Measurements from ENCODE around the gene CHP1.
"Not testable (repeated sequence)": the region's sequence is repeated elsewhere in the genome, so short reads cannot be mapped to it uniquely, and the experiment has no call there.

CHP1 gene

DNA sequence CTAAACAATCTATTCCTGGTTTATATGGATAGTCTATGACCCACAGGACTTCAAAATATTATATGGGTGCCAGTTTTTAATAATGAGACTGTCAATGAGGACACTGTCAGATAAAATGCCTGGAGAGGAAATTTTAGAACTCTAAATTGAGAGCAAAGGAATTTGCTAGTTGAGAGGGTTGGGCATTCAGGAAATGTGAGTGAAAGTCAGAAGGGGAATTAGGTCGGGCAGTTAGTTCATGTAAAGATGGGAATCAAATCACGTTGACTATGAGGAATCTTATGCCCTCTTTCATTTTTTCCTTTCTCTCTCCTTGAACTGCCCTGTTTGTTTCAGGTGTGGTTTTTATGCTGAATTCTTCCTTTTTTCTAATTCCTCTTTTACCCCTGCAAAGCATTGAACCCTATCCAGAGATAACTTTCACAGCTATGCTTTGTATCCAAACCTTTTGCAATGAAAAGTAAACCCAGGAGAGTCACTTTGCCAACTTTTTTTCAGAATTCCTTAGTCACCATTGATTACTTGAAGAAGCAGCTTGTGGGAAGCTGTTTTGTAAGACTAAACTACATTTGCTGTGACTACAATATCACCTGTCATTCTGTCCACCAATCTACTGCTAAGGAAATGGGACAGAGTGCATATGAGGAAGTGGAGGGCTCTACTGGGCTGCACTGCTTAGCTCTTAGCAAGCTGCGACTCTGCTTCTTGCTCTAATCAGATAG is 27.8 kb downstream of the CHP1 start:
- DNase-seq, result no peak

GRCh38 chr15:41259546-41260189 is 28.6 kb downstream of the CHP1 start:
- no peak for DNase-seq

DNA sequence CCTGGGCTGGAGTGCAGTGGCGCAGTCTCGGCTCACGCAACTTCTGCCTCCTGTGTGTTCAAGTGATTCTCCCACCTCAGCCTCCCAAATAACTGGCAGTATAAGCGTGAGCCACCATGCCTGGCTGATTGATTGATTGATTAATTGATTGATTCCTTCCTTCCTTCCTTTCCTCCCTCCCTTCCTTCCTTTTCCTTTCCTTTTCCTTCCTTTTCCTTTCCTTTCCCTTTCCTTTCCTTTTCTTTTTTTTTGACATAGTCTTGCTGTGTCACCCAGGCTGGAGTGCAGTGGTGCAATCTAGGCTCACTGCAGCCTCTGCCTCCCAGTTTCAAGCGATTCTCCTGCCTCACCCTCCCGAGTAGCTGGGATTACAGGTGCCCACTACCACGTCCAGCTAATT is 29.9 kb downstream of the CHP1 start:
- not testable (repeated sequence) for DNase-seq

DNA sequence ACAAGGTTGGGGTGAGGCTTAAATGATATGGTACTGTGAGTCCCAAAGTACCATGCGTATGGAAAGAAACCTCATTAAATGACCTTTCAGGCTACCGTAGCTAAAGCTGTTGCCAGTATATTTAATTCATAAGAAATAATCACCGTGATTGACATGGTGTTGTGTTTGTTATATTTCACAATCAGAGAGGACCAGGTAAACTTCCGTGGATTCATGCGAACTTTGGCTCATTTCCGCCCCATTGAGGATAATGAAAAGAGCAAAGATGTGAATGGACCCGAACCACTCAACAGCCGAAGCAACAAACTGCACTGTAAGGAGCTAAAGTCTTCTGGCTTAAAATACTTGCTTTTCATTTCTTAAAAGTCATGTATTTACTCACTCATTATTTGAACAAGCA is 31.5 kb downstream of the CHP1 start:
- no peak for DNase-seq

DNA sequence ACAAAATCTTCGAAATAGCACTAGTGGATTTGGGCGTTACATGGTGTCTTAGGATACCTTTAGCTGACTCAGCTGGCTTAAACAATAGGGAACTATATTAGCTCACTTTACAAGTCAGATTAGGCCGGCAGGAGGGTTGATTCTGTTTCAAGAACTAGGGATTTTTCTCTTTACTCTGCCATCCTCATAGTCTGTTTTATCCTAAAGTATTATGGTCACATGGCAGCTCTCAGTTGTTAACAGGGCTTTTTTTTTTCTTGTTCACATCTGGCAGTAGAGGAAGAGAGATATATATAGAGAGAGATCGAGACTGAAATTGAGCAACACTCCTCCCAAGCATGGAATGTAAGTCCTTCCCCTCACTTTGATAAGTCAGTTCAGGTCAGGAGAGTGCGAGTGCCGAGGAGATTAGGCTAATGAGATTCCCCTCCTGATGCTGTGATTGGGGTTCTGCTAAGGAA is 32.9 kb downstream of the CHP1 start:
- DNase-seq, result no peak

DNA sequence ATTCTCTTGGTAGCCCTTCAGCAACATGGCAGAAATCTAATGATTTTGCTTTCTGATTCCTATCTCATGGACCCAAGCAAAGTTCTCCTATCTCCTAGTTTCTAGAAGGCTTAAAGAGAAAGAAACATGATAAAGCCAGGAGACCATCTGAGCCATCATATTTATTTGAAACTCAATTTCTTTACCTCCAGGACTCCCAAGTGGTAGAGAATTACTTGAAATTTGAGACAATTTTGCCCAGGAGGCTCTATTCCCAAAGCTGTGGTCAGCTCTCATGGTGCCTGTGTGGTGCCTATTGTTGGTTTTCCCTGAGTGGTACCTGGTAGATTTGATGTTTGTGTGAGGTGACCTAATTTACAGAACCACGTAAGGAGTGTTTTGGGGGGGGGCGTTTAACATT is 38.8 kb downstream of the CHP1 start:
- DNase-seq, result no peak

DNA sequence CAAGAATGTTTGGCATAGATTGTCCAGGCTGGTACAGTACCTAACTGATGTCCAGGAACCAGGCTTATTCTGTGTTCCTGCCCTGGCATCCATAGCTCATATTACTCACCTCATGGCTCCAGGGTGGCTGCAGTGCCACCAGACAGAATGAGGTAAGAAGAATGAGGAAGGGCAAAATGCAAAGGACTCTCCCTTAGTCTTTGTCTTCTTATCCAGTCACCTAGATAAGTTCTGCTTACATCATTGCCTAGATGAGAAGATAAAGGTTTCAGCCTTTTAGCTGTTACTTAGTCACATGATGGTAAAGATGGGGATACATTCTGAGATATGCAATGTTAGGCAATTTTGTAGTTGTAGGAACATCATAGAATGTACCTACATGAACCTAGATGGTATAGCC is 45.8 kb downstream of the CHP1 start:
- no peak for DNase-seq

GRCh38 chr15:41278319-41278718 is 47.3 kb downstream of the CHP1 start:
- DNase-seq, result no peak

DNA sequence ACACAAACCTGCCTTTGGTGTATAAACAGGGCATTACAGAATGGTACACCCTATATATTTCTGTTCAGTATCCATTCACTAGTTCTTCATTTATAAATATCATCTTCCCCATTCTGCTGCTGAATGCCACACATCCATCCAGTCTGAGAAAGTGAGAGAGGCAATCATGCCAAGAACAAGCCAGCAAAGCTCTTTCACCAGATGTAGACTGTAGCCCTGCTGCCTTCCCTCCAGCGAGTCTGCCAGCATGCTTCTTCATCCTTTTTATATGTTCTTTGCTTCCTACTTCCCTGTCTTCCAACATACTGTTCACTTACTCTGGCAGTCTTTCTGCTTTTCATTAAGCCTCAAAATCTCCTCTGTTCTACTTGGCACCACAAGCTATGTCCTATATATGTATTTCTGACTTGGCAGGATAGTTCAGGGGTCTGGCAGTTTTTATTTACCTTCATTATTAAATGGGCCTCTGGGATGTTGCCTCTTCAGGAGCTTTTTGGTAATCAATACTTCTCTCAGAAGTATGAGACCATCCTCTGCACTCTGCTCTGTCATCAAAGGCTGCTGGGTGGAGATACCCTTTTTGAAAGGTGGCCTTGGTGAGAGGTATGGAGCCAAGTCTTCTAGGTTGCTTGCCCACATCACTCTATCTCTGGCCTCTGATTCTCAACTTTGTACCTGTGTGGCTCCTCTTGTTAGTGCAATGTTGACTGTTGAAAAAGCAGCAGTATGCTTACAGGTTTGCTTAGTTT is 48.6 kb downstream of the CHP1 start:
- DNase-seq, result no peak

GRCh38 chr15:41281236-41281635 is 50.2 kb downstream of the CHP1 start:
- no peak for DNase-seq

DNA sequence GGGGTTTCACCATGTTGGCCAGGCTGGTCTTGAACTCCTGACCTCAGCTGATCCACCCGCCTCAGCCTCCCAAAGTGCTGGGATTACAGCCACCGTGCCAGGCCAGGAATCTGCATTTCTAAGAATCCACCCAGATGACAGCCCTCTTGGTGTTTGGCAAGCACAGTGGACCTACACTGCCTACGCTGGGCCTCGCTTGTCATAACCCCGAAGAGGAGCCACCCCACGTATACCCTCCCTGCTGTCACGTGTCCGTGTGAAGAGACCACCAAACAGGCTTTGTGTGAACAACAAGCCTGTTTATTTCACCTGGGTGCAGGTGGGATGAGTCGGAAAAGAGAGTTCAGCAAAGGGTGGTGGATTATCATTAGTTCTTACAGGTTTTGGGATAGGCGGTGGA is 51.4 kb downstream of the CHP1 start:
- not testable (repeated sequence) for DNase-seq

DNA sequence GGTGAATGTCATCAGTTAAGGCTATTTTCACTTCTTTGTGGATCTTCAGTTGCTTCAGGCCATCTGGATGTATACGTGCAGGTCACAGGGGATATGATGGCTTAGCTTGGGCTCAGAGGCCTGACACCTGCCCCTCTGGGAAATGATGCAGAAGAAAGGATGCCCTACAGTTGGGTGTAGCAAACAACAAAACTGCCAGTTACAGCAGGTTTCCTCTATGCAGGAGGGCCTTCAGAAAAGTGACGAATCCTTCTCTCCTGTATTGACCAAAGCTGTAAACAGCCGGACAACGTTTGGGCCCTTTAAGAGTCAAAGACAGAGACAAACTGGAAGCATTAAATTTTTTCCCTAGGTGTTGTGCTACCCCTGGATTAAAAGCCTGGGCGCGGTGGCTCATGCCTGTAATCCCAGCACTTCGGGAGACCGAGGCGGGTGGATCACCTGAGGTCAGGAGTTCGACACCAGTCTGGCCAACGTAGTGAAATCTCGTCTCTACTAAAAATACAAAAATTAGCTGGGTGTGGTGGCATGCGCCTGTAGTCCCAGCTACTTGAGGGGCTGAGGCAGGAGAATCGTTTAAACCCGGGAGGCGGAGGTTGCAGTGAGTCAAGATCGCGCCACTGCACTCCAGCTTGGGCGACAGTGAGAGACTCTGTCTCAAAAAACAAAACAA is 52.0 kb downstream of the CHP1 start:
- not testable (repeated sequence) for DNase-seq

DNA sequence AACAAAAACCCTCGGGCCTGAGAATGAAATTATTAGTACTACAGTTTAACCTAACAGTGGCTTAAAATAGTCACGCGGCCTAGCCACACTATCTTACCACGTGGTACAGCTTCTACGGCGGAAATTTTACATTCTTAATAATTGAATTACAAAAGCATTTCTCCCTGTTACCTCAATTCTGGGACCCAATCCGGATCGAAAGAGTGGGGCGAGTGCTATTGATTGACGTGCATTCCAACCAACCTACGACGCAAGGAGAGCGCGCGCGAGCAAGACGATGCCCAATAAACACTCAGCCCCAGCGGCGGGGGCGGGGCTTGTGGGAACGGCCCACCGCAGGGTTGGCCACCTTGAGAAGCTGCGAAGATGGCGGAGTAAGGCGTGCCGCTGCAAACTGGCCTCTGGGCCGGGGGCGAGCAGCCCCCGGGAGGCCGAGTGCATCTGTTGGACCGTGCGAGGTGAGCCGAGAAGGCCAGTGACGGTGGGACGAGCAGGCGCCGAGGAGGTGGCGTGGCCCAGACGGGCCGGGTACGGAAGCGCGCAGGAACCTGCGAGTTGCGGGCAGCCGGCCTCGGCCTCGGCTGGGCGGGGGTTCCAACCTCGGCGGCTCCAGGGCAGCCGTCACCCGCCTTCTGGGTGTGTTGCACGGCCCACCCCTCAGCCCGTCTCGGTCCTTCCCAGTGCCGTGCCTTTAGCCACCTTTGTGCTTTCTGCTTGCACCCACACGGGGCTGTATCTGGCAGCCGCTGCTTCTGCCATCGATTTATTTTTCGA is 52.8 kb downstream of the CHP1 start:
- DNase-seq, result peak; percentile 98

DNA sequence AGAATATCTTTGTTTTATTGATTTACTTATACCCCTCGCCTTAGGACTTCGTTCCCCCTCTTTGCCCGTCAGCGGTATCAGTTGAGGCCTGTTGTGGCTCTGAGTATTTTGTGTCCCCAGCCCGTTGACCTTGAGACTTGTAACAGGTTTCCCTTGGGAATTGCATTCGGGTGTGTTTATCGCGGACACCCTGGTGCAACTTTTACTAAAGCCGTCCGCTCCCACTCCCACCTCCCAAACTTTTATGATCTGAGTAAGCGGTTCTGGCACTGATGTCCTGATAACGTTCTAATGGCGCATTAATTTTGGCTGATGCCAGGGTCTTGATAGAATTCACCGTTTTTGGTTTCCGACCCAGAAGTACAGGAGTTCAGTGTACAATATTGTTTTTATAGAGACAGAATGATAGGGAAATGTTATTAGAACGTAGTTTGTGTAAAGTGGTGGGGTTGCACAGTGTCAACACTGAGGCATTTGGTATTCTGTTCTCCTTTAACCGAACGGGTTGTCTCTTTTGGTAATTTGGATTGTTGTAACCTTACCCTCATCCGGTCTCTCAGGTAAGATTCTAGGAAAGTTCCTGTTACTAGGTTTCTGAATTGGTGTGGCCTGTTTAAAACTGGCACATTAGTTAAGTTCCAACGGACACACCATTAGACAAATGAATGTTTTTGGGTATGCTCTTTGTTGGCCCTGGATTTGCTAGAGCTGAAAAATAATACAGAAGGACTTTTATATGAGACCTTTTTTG is 53.5 kb downstream of the CHP1 start:
- no peak for DNase-seq

- DNase-seq, result no peak
These were observed 54.2 kb downstream of the CHP1 start for GRCh38 chr15:41285285-41285684.

DNA sequence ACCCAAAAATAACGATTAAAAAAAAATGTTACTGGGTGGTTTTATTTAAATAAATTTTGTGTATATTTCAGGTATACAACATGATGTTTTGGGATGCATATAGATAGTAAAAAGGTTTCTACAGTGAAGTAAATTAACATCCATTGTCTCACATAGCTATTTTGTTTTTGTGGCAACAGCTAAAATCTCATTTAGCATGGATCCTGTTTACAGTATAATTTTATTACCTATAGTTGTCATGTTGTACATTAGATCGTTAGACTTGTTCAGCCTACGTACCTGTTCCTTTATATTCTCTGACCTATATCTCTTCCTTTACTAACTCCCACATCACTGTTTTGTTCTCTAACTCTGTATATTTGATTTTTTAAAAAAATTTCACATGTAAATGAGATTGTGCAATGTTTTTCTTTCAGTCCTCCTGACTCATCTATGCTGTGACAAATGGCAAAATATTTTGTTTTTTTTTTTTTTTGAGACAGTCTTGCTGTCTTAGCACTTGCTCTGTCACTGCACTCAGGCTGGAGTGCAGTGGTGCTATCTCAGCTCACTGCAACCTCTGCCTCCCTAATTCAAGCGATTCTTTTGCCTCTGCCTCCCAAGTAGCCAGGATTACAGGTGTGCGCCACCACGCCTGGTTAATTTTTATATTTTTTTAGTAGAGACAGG is 55.7 kb downstream of the CHP1 start:
- DNase-seq, result no peak

GRCh38 chr15:41288464-41288863 is 57.4 kb downstream of the CHP1 start:
- no peak for DNase-seq

DNA sequence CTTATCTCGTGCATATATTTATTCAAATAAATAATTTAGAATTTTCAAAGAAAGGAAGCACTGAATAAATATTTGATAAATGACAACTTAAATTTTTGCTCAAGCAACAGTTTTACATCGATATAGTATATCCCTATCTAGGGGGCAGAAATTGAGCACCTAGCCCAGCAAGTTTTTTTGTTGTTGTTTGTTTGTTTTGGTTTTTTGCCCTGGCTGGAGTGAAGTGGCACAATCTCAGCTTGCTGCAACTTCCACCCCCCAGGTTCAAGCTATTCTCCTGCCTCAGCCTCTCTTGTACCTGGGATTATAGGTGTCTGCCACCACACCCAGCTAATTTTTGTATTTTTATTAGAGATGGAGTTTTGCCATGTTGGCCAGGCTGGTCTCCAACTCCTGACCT is 58.9 kb downstream of the CHP1 start:
- DNase-seq, result no peak

DNA sequence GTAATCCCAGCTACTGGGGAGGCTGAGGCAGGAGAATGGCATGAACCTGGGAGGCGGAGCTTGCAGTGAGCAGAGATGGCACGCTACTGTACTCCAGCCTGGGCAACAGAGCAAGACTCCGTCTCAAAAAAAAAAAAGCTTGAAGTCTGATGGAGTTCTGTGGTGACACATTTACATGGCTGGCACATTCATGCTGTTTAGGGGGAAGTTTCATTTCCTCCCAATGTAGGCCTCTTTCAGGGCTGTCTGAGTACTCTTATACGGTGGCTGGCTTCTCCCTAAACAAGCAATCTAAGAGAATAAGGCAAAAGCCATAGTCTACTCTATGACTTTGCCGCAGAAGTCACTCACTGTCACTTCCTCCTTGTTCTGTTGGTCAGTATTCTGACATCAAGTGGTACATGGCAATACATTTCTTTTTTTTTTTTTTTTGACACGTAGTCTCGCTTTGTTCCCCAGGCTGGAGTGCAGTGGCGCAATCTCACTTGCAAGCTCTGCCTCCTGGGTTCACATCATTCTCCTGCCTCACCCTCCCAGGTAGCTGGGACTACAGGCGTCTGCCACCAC is 60.1 kb downstream of the CHP1 start:
- DNase-seq, result no peak

- DNase-seq, result no peak
These were observed 61.5 kb downstream of the CHP1 start for GRCh38 chr15:41292521-41292920.

DNA sequence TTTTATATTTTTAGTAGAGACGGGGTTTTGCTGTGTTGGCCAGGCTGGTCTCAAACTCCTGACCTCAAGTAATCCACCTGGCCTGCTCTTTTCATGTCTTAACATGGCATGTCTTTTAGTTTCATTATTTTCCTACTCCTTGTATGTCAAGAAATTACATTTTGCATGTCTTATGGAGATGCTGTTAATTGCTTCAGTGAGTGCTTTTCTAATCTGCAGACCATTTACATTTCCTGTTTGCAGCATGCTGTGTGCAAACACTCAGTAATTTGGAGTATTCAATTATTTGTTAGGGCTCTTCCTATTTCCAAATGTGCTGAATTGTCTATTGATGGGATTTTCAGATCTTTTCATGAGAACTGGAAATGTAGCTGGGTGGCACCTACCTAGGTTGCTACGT is 70.1 kb downstream of the CHP1 start:
- not testable (repeated sequence) for DNase-seq

Measured in RPMI8226 (cell line).